Bronchial epithelial cell (primary cell): ENCODE measurements around the gene ZNF432. TPM values are rescaled to one million over a fixed set of nuclear protein-coding genes. Genes with fewer than 3 reads are reported as not detected.
A peak's percentile ranks its signal among the peaks of the same experiment; 100 is the strongest.
"Not testable (repeated sequence)": the region's sequence is repeated elsewhere in the genome, so short reads cannot be mapped to it uniquely, and the experiment has no call there.

ENCODE experiments used
- DNase-seq: peaks from one replicate; pipeline ENCODE4 v3.0.0-alpha.2; 2010; ENCODE audit warnings: low read depth
- FAIRE-seq: peaks from 2 replicates; lab custom pipeline; 2011; peaks lifted over from hg19 to GRCh38; lab: Jason Lieb, UNC
- H3K27me3 ChIP-seq: 2 replicates; pipeline ENCODE4 v1.5.1; 2011; ENCODE audit warnings: low read length; ENCODE audit not compliant: control insufficient read depth, insufficient read depth
- H3K36me3 ChIP-seq: 2 replicates; pipeline ENCODE4 v1.5.1; 2011; ENCODE audit warnings: low read length; ENCODE audit not compliant: control insufficient read depth, insufficient read depth
- H3K4me3 ChIP-seq: 2 replicates; pipeline ENCODE4 v1.5.1; 2011; ENCODE audit warnings: mild to moderate bottlenecking, low read depth, low read length, control low read depth
- total RNA-seq: library from RNA; depleted of rRNA; stranded (reverse); fragments of >200 nt; gene quantifications from 2 replicates; pipeline ENCODE4 v1.2.1, GENCODE V29; 2014
- TF ChIP-seq, protein P1 (sequence below): IDR thresholded peaks from 2 replicates; pipeline ENCODE4 v1.5.1; 2011; ENCODE audit warnings: mild to moderate bottlenecking, moderate library complexity, low read length, control low read depth, inconsistent platforms; ENCODE audit not compliant: insufficient read depth, severe bottlenecking

ZNF432 gene
- total RNA-seq, 1 donor from 2014 or later = 8.2 TPM

DNA sequence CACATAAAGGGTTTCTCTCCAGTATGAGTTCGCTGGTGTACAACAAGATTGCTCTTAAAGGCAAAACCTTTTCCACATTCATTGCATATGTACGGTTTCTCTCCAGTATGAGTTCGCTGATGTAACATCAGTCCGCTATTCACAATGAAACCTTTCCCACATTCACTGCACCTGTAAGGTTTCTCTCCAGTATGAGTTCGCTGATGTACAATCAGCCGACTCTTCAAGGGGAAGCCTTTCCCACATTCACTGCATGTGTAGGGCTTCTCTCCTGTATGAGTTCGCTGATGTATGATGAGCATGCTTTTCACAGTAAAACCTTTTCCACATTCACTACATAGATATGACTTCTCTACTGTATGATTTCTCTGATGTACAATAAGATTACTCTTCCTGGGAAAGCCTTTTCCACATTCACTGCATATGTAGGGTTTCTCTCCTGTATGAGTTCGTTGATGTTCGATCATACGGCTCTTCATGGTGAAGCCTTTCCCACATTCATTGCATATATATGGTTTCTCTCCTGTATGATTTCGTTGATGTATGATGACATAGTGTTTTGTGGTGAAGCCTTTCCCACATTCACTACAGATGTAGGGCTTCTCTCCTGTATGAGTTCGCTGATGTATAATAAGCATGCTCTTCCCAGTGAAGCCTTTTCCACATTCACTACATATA, 14.4 kb downstream of the ZNF432 start:
- peaks cover 10% of the 10 kb centered on the region for H3K36me3 ChIP-seq
- no peak overlapping the region for H3K4me3 ChIP-seq
- DNase-seq (no peak), FAIRE-seq (peak; percentile 68)
- H3K27me3 ChIP-seq = no peaks in the 10 kb centered on the region
- TF ChIP-seq, protein P1, sequence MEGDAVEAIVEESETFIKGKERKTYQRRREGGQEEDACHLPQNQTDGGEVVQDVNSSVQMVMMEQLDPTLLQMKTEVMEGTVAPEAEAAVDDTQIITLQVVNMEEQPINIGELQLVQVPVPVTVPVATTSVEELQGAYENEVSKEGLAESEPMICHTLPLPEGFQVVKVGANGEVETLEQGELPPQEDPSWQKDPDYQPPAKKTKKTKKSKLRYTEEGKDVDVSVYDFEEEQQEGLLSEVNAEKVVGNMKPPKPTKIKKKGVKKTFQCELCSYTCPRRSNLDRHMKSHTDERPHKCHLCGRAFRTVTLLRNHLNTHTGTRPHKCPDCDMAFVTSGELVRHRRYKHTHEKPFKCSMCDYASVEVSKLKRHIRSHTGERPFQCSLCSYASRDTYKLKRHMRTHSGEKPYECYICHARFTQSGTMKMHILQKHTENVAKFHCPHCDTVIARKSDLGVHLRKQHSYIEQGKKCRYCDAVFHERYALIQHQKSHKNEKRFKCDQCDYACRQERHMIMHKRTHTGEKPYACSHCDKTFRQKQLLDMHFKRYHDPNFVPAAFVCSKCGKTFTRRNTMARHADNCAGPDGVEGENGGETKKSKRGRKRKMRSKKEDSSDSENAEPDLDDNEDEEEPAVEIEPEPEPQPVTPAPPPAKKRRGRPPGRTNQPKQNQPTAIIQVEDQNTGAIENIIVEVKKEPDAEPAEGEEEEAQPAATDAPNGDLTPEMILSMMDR = no peak

DNA sequence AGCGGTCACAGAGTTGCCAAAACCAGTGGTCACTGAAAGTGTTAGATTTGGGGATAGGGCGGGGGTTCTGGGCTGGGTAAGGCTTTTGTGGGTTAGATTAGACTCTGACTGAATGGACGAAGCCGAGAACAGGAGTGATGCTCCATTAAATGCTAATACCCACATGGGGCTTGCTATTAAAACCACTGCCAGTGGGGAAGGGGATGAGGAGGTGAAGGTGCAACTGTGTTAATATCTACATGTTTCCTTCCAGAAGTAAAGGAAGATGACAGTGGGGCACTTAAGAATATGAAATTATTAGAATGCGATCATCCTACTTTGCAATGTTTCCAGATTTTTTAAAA, 19.9 kb downstream of the ZNF432 start:
- peaks cover 6% of the 10 kb centered on the region for H3K36me3 ChIP-seq
- FAIRE-seq = no peak
- TF ChIP-seq, protein P1 = no peak
- H3K27me3 ChIP-seq = no peaks in the 10 kb centered on the region
- no peak for DNase-seq
- peak overlapping the region; percentile 43 for H3K4me3 ChIP-seq

DNA sequence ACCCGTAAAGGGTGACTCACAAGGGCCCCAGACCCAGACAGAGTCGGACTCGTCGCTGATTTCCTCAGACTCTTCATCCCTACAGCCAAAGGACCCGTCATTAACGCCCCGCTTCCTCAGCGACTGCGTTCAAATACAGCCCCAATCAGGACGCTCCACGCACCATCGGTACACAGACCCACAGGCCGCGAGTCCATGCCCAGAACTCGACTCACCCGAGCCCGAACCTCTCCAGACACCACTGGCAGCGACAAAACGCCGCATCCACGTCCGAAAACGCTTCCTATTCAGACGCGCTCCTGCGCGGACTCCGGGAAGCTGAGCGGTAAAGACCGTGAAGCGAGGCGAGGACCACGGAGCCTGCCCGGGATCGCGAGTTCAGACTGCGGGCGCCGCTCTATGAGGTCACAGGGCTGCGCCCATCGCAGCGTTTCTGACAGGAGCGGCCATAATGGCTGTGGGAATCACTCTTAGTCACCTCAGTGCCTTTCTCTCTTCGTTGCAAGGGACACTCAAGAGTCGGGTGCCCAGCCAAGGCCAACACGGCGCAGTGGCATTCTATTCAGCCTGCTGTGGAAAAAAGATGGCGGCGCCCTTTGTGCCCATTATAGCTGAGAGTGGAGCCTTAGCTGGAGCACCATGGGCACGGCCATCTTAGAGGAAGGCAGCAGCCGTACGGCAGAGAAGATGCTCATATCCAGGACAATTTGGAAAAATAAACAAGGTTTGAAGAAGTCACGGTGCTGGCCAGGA, 20.4 kb downstream of the ZNF432 start, which contains the start of gene ZNF614:
TSS of gene ZNF614 (minus strand) at position 353 of the 753 bp plus-strand sequence. CDS start 2,634 bp downstream, outside the sequence.
- DNase-seq = peak; percentile 85
- Histone ChIP-seq H3K4me3 (peak within 1 kb of the TSS; percentile 43), H3K27me3 (no peaks in the 10 kb centered on the region), H3K36me3 (peaks cover 7% of the 10 kb centered on the region)
- TF ChIP-seq, protein P1 = no peak
- FAIRE-seq = peak; percentile 50

DNA sequence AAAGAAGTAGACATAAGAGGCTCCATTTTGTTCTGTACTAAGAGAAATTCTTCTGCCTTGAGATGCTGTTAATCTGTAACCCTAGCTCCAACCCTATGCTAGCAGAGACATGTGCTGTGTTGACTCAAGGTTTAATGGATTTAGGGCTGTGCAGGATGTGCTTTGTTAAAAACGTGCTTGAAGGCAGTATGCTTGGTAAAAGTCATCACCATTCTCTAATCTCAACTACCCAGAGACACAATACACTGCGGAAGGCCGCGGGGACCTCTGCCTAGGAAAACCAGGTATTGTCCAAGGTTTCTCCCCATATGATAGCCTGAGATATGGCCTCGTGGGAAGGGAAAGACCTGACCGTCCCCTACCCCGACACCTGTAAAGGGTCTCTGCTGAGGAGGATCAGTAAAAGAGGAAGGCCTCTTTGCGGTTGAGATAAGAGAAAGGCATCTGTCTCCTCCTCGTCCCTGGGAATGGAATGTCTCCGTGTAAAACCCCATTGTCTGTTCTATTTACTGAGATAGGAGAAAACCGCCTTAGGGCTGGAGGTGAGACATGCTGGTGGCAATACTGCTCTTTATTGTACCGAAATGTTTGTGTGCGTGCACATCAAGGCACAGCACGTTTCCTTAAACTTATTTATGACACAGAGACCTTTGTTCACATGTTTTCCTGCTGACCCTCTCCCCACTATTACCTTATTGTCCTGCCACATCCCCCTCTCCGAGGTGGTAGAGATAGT, 22.2 kb downstream of the ZNF432 start:
- DNase-seq = peak; percentile 39
- not testable (repeated sequence) for H3K27me3 ChIP-seq, H3K4me3 ChIP-seq, FAIRE-seq, H3K36me3 ChIP-seq

DNA sequence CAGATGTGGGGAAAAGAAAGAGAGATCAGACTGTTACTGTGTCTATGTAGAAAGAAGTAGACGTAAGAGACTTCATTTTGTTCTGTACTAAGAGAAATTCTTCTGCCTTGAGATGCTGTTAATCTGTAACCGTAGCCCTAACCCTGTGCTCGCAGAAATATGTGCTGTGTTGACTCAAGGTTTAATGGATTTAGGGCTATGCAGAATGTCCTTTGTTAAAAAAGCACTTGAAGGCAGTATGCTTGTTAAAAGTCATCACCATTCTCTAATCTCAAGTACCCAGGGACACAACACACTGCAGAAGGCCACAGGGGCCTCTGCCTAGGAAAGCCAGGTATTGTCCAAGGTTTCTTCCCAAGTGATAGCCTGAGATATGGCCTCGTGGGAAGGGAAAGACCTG, 24.2 kb downstream of the ZNF432 start:
- H3K4me3 ChIP-seq, H3K27me3 ChIP-seq, DNase-seq, FAIRE-seq: not testable (repeated sequence)
- peaks cover 11% of the 10 kb centered on the region for H3K36me3 ChIP-seq

DNA sequence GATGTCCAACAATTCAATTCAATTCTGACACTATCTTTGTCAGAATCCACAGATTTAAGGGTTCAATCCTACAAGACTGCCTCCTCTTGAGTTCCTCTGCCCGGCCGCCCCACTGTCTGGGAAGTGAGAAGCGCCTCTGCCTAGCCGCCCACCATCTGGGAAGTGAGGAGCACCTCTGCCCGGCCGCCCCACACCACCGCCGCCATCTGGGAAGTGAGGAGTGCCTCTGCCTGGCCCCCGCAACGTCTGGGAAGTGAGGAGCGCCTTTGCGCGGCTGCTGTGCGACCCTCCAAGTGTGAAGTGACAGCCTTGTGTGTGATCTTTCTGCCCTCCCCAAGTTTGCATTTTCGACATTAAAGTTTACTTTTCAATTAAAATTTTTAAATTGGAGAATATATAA, 26.4 kb downstream of the ZNF432 start:
- DNase-seq (no peak), FAIRE-seq (no peak)
- no peaks in the 10 kb centered on the region for H3K27me3 ChIP-seq
- peaks cover 13% of the 10 kb centered on the region for H3K36me3 ChIP-seq
- H3K4me3 ChIP-seq = no peak overlapping the region
- TF ChIP-seq, protein P1 = no peak
